Stimulated activated CD8-positive, alpha-beta memory T cell treated with anti-CD3 and anti-CD28 coated beads, Interleukin-15, amount 100 ng/mL, for 24 hours (primary cell): Measurements from ENCODE around the gene SLC29A4.
"Not testable (repeated sequence)": the region's sequence is repeated elsewhere in the genome, so short reads cannot be mapped to it uniquely, and the experiment has no call there.

Experiments used
- DNase-seq: peaks from one replicate; pipeline ENCODE4 v3.0.0-alpha.2; 2020; ENCODE audit warnings: low read depth

The SLC29A4 gene

DNA sequence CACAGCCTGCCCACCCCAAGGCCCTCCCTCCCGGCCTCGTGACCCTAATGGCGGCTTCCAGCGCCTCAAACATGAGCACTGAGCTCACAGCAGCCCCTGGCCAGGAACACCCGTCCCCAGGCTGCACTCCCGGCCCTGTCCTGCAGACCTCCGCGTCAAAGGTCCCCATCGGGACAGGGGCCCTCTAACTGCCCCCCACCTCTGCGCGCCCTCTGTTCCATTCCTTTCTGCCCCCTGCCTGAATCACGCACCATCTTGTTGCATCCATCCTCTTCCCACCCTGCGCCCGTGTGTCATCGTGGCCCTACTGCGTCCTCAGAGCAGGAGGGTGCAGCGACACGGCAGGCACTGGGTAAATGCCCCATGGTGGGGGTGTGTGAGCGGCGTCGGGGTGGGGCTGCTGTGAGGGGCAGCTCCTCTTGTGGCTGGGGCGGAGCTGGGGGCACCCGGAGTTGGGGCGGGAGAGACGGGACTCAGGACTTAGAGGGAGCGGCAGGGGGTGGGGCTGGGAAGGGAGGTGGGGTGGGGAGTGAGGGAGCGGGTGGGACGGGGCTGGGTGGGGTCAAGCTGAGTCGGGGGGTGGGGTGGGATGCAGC, 13.4 kb downstream of the SLC29A4 start:
- no peak for DNase-seq

DNA sequence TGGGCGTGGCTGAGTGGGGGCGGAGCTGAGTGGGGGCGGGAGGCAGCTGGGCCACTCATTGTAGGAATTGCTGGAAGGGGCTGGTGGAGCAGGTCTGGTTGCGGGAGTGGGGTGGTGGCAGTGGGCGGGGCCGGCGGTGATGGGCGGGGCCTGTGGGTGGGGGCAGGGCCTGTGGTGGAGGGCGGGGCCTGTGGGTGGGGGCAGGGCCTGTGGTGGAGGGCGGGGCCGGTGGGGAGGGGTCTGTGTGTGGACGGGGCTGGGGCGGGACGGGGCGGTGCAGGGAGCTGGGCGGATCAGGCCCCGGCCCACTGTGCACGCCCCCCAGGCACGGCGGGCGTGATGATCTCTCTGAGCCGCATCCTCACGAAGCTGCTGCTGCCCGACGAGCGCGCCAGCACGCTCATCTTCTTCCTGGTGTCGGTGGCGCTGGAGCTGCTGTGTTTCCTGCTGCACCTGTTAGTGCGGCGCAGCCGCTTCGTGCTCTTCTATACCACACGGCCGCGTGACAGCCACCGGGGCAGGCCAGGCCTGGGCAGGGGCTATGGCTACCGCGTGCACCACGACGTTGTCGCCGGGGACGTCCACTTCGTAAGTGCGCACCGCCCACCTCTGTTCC, 14.0 kb downstream of the SLC29A4 start:
- peak; percentile 41 for DNase-seq

DNA sequence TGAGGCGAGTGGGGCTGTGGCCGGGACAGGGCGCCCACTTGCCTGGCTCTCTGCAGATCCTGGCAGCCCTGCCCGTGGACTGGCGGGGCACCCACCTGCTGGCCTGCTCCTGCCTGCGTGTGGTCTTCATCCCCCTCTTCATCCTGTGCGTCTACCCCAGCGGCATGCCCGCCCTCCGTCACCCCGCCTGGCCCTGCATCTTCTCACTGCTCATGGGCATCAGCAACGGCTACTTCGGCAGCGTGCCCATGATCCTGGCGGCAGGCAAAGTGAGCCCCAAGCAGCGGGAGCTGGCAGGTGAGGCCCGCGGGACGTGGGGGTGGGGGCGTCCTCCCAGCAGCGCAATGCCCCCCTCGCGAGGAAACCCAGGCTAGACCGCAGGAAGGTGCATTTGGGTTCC, 17.6 kb downstream of the SLC29A4 start:
- no peak for DNase-seq

DNA sequence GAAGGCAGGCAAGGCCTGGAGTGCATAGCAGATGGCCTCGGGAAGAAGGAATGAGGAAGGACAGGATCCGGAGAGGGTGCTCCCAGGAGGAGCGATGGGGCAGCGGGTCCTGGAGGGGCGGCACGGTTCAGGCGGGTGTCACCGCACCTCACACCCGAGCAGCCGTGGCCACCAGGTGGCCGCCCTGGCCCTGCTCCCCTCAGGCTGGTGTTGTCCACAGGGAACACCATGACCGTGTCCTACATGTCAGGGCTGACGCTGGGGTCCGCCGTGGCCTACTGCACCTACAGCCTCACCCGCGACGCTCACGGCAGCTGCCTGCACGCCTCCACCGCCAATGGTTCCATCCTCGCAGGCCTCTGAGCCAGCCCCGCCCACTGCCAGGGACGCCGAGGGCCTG, 19.8 kb downstream of the SLC29A4 start:
- DNase-seq, result no peak

DNA sequence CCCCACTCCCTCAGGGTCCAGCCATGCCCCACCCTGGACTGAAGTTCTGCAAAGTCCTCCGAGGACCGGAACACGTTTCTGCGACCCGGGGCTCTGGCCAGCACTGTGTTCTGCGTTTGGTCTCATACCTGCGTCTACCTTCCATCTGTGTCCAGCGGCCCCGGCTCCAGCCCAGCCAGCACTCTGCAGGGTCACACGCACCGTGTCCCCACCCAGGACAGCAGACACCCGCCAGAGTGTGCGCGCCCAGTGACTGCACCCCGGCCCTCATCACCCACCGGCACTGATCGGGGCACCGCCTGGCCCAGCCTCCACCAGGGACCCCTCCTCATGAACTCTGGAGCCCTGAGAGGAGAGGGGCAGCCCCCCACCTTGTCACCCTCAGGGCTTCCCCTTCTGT, 20.3 kb downstream of the SLC29A4 start:
- no peak for DNase-seq

DNA sequence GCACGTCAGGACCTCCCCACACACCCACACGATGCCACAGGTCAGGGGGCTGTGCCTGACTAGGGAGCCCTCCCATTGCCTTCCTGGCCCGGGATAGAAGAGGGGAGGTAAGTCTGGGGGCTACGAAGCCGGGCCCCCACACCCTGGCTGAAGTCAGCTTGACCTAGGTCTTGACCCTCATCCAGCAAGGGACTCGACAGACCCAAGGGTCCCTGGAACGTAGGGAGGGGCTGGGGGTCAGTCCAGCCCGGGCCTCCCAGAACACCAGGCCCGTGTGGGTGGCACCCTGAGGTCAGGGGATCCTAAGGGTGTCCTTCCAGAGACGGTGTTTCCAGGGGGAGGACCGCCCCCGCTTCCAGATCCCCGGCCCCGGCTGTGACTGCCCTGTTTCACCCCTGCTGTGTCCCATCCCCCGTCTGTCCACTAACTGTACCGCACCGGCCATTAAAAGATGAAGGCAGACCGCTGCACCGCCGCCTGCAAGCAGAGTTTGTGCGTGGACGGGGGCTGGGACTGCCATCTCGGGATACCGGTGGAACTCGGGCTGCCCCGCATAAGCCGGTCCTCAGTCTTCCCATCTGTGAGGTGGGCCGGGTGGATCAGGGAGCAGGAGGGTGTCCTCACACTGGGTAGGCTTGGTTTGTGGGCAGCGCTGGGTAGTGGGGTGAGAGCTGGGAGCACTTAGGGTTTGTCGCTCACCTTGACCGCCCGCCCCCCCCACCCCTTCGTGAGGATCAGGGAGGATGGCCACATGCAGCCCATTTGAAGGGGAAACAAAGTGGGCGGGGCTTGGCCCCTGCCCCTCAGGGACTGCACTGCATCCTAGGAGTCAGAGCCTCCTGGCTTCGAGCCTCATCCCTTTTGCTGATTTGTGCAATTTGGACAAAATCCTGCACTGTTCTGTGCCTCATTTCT, 21.1 kb downstream of the SLC29A4 start:
- no peak for DNase-seq

DNA sequence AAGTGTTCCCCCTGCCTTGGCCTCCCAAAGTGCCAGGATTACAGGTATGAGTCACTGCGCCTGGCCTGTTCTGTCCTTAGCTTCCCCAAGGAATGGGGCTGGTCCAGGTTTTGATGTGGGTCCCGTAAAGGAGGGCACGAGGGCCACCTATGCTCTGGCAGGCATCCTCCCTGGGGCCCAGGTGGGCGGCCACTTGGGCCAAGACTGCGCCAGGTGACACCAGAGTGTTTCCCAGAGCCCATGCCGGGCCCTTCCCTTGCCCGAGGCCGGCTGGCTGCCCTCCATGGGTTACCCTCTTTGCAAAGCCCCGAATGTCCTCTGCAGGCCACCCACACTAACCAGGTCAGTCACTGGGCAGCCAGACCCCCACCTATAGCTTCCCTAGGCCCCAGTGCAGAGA, 22.3 kb downstream of the SLC29A4 start:
- DNase-seq, result not testable (repeated sequence)

DNA sequence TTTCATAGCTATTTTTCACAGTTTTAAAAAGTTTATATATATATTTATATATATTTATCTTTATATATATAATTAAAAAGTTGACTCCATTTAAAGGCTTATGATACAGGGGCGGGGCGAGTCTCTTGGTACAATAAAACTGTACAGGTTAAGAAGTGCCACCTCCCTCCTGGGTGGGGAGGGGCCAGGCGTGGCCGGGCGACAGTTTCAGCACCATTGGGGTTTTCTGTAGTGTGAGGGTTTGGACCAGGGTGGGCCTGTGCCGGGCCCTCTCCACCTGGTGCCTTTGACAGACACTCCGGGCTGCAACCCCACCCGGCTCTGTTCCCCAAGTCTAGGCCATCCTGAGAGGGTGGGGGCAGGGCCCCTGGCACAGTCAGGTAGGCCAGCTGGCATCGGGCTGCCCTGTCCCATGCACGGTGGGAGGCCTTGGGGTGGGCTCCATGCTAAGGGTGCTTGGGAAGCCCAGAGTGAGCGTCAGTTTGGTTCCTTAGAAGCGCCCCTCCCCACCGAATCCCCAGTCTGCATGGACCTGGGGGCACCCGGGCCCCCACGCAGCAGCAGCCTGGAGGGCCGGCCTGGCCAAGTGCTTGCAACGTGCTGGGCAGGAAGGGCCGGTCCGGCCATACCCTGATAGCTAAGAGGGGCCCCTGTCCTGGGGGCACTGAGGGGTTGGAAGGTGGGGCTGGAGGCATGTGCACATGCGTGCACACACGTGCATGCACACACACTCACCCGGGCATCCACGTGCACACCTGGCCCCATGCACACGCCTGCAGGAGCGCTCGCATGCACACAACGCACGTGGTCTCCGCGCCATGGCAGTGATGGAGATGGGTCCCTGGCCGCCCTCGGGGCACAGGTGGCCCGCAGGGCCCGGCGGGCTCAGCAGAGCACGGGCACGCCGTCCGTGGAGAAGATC, 24.7 kb downstream of the SLC29A4 start:
- DNase-seq, result not testable (repeated sequence)

DNA sequence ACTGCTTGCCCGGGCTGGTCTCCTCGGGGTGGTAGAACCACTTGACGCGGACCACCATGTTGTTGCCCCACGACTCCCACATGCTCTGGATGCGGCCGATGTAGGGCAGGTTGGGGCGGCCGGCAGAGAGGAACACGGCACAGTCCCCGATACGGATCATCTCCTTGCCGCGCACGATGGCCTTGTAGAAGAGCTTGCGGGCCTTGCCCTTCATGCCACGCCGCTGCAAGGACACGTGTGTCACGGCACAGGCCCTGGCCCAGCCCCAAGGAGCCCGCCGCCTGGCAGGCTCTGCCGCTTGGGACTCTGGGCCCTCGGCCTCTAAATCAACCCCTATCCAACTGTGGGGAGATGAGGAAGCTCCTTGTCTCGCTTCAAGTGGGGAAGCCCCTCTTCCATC, 26.4 kb downstream of the SLC29A4 start:
- no peak for DNase-seq

DNA sequence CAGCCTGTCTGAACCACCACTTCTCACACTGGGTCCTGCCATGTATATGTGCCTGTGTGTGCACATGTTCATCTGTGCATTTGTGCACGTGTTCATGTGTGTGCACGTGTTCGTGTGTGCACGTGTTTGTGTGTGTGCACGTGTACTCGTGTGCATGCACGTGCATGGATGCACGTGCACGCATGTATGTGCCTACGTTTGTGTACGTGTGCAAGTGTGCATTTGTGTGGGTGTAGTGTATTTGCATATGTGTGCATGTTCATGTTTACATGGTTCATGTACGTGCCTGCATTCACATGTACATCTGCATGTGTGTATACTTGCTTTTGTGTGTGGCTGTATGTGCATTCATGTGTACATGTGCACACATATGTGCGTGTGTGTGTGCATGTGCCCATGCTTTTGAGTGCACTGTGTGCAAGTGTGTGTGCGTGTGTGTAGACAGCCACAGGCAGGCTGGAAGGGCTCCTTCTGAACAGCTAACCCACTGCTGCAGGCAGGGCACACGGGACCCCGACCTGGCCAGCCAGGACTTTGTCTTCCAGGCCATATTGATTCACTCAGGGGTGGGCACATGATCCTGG, 28.2 kb downstream of the SLC29A4 start:
- DNase-seq, result no peak

DNA sequence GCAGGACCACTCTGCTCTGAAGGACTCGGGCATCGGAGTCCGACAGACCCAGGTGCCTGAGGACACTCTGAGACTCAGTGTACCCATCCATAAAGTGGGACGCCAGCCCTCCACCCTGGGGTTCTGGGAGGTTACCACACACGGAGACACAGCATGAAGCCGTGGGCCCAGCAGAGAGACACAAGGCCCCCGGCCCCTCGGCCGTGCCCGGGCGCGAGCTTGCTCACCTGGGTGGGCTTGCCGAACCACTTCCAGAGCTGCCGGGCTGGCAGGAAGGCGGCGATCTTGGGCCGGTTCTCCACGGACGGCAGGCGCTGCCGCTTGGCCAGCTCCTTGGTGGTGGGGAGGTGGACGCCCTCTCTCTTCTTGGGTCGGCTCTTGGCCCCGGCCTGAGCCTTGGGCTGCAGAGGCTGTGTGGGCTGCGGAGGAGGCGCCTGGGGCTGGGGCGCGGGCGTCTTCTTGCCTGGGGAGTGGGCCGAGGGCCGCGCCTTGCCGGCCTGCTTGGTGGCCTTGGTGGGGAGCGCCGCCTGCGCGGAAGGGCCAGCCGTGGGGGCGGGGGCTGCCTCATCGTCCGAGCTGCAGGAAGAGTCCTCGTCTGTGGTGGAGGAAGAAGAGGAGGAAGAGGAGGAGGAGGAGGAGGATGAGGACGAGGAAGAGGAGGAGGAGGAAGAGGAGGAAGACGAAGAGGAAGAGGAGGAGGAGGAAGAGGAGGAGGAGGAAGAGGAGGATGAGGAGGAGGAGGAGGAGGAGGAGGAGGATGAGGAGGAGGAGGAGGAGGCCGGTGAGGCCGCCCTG, 29.7 kb downstream of the SLC29A4 start:
- DNase-seq, result not testable (repeated sequence)

DNA sequence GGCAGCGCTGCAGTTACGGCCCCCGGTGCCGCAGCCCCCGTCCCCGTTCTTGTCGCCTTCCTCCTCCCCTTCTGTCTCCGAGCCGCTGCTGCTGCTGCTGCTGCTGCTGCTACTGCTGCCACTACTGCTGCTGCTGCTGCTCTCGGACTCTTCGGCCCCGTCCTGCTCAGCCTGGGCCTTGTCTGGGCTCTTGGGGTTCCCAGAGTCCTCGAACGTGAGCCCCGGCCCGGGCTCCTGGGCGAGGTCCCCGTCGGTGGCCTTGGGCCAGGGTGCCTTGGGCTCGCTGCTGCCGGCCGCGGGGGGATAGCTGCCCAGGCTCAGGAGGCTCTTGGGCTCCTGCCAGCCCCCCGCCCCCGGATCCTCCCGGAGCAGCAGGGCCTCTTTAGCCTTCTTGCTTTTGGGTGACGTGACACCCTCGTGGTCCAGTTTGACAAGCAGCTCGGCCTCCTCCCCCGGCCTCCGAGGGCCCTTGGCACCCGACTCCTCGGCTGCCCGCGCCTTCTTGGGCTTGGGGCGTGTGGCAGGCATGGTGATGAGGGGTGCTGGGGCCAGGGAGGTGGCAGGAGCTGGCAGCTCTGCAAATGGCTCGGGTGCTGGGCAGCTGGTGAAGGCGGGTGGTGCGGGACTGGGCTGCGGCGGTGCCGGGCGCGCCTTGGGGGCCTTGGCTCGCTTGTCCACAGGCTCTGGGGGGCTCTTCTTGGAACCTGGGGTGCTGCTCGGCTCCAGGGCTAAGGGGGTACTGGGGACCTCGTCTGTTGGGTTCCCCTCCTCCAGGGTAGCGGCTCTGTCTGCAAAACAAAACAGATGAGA, 30.5 kb downstream of the SLC29A4 start:
- not testable (repeated sequence) for DNase-seq

DNA sequence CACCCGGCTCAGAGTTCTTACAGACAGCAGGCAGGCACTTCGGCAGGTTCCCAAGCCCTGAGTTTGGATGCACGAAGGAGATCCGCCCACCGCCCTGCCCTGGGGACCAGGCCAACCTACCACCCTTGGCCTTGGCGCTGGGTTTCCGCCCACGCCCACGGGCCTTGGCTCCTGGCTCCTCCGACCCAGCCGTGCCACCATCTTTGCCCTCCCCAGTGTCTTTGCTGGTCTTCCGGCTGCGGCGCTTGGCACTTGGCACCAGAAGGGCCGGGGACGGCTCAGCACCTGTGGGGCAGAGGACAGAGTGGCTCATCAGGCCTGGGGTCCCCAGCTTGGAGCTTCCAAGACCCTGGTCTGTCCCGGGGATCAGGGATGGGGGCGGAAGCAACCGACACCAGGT, 32.1 kb downstream of the SLC29A4 start:
- no peak for DNase-seq

DNA sequence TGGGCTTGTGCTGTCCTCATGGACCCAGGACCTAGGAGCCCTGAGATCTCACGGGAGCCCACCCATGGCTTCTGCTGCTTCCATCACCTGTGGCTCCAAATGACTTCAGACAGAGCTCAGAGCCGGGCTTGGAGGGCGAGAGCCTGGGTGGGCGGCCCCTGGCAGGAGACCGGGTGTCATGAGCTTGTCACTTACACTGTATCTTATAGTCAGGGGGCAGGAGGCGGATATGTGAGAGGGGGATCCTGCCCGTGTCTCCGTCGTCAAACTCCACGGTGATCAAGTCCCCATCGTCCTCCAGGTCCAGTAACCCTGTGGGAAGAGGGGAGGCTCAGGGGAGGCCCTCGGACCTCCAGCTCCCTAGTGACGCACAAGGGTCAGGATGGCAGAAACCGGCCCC, 33.0 kb downstream of the SLC29A4 start:
- no peak for DNase-seq

DNA sequence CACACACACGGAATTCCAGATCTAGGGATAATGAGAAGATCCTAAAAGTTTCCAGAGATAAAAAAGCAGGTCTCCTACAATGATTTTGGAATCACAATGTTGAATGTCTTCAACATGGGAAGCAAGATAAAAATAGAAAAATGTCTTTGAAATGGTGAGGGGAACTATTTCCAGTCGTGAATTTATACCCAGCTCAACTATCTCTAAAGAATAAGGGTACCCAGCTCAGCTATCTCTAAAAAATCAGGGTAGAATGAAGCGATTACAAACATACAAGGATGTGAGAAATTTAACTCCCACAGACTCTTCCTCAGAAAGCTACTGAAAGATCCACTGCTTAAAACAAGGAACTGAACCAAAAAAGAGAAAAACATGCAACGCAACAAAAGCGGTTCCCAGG, 35.9 kb downstream of the SLC29A4 start:
- DNase-seq, result not testable (repeated sequence)

DNA sequence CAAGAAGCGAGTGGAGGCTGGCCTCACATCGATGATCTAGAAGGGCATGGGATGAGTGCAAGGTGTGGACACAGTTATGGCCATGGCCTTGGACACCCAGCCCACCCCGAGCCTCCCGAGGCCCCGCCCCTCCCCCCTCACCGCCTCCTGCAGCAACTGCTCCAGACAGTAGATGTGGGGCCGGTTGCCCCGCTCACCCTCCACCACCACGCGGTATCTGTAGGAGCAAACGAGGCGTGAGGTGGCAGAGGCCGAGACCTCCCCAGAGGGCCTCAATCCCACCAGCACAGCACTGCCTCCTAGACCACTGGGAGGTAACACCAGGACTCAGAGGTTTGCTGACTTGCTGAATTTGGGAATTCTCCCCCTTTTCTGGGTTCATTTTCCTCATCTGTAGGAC, 37.6 kb downstream of the SLC29A4 start:
- no peak for DNase-seq

DNA sequence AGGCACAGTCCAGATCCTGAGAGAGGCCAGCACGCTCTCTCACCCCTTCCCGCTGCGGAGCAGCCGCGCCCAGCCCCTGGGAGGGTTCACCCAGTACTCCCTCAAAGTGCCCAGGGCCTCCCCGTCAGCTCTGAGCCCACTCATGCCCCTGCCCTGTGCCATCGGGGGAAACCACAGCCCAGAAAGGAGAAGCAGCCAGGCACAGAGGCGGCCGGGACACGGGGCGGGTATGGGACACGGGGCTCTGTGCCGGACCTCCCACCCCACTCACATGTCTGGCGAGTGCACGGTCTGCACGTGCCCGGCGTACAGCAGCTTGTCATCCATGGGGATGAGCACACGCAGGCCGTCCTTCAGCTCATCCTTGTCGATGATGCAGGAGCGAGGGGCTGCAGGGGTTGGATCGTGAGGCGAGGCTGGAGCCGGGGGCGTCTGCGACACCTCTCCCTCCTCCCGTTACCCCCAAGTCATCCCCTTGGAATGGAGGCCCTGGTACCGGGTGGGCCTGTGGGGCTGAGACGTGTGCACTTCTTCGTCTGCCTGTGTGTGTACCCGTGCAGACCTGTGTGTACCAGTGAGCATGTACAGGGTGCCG, 38.2 kb downstream of the SLC29A4 start:
- DNase-seq, result no peak

DNA sequence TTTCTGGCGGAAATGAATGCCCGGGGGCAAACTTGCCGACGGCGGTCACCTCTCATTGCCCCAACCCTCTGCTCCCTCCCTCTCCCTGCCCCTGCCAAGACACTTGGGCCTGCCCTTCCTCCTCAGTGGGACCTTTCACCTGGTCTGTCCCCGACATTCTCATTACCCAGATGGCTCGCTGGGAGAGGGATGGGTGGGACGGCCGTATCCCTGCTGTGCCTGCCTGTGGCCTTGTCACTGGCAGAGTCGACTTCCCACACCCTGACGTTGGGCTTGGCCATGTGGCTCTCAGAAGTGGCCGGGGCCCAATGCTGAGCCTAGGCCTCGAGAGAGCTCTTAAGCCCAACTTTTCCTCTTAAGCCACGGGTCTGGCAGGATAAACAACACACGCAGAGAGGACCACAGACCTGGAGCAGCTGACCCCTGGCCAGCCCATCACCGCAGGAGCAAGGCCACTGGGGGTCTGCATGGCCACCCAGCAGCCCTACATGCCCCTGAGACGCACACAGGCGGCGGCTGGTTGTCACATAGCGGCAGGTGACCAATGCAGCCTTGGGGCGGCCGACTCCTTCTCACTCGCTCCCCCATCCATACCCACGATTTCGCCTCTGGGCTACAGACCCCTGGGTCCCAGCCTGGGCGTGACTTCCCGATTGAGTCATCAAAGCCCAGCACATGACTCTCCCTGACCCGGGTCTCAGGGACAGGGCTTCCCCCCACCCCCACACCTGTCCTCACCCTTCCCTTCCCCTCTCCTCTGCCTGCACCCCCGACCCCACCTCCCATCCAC, 40.1 kb downstream of the SLC29A4 start:
- no peak for DNase-seq
